ENCODE data around the gene YIF1A.
A peak's percentile ranks its signal among the peaks of the same experiment; 100 is the strongest.
"Not testable (repeated sequence)": the region's sequence is repeated elsewhere in the genome, so short reads cannot be mapped to it uniquely, and the experiment has no call there.

Gene YIF1A

DNA sequence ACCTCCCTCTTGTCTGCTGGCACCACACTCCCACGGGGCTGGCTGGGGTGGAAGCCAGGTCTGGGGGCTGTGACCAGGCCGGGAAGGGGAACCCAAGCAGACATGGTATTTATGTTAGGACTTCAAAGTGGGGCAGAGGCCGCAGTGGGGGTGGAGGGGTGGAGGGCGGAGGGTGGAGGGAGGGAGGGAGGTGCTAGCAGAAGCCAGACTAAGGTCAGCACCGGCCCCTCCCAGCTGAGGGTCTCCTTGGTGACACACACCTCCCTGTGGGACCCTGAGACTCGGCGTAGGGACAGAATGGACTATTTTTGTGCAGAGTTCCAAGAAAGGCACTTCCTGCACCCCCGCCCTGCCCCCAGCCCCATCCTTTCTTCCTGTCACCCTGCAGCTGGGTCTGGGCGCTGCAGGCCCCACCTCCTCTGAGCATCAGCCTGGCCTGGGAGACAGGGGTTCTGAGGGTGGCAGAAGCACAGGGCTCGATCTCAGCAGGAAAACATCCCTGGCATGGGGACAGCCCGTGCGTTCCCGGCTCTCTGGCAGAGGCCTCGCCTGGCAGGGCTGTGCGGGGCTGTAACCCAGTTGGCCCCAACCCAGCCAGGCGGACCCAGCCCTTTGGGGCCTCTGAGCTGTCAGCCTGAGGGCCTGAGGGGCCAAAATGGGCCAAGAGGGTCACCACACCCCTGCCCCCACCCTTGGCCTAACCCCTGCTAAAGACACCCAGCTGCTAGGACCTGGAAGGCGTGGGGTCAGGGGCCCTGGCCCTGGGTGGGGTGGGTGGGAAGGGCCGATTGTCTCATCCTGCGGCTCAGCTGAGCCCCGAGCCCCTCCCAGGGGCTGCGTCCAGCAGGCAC lies 37.5 kb upstream of the YIF1A start:
- DNase-seq (ENCODE audit: low spot score), result no peak

DNA sequence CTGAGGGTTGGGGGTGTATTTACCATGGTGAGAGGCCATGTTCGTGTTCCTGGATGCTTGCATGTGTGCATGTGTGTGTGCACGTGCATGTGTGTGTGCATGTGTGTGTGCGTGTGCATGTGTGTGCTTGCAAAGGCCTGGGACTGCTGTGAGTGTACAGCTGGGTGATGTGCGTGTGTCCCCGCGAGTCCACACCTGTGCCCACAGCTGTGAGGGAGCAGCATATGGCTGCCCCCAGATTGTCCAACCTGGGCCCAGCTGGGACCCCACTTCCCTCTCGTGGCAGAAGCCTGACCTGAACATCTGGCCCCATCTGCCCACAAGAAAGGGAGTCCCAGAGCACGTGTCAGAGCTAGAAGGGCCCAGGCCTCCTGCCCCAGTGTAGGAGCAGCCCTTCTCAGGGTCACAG lies 36.3 kb upstream of the YIF1A start:
- DNase-seq (ENCODE audit: low spot score), result peak; percentile 79

DNA sequence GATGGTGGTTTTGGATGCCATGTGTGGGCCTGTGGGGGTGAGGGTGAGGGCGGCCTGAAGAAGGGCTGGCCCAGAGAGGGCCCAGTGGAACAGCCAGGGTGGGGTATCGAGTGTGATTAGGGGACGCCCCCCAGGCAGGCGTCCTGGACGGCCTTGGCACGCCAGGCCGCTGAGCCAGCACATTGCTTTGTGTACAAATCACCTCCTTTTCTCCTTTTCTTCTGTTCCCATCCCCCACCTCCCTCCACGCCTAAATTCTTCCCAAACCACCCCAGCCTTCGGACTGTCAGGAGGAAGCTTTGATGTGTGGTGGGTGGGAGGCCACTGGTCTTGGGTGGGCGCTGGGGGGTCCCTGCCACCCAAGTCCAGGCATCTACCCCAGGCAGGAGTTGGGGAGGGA lies 35.7 kb upstream of the YIF1A start:
- DNase-seq (ENCODE audit: low spot score), result no peak

DNA sequence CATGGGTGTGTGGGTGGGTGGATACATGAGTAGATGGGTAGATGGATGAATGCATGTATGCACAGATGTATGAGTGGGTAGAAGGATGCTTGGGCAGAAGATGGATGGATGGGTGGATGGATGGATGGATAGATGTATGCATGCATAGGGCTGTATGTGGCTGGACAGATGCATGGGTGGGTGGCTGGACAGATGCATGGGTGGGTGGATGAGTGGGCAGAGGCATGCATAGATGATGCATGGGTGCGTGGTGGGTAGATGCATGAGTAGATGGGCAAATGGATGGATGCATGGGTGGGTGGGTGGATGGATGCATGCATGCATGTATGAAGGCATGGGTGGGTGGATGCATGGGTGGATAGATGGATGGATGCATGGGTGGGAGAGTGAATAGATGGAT lies 34.7 kb upstream of the YIF1A start:
- no peak for DNase-seq (ENCODE audit: low spot score)

DNA sequence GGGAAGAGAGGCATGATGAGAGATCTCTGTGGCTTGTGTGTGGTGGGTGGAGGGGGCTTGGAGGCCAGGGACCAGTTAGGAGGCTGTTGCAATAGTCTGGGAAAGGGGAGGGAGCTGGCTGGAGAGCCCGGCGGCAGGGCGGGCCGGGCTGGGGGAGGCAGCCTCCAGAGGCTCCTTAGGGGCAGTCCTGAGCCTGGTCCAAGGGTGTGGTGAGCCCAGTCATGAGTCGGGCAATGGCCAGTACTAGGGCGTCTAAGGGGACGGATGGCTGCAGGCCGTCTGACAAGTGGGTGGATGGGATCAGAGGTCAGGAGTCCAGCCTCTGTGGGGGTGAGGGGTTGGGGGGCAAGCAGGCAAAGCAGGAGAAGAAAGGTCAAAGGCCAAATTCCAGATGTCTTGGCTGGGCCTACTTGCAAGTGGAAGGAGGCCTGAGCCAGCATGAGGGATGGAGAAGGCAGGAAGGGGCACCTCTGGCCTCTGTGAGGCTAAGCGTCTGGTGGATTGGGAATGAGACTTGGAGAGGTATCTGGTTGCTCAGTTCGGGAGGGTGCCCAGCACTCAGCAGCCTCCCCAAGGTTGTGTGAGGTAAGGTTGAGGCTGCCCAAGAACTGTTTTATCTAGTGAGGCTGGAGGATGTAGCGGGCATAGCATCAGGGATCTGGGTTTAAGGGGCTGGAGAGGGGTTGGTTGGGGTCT lies 33.9 kb upstream of the YIF1A start:
- no peak for DNase-seq (ENCODE audit: low spot score)

DNA sequence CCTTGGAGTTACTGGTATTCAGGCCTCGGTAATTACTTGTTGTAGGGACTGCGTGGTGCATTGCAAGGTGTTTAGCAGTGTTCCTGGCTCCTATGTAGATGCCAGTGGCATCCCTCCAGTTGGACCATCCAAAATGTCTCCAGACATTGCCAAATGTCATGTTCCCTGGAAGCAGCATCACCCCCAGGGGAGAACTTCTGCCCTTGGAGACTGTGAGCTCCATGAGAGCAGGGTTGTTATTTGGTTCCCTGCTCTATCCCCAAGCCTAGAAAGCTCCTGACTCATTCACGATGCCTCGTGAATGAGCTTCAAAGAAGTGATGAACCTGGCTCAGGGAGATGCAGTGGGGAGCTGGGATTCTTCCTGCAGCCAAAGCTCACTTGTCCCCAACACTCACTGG lies 32.7 kb upstream of the YIF1A start:
- no peak for DNase-seq (ENCODE audit: low spot score)

DNA sequence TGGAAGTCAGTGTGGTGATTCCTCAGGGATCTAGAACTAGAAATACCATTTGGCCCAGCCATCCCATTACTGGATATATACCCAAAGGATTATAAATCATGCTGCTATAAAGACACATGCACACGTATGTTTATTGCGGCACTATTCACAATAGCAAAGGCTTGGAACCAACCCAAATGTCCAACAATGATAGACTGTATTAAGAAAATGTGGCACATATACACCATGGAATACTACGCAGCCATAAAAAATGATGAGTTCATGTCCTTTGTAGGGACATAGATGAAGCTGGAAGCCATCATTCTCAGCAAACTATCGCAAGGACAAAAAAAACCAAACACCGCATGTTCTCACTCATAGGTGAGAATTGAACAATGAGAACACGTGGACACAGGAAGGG lies 31.8 kb upstream of the YIF1A start:
- DNase-seq (ENCODE audit: low spot score), result not testable (repeated sequence)

DNA sequence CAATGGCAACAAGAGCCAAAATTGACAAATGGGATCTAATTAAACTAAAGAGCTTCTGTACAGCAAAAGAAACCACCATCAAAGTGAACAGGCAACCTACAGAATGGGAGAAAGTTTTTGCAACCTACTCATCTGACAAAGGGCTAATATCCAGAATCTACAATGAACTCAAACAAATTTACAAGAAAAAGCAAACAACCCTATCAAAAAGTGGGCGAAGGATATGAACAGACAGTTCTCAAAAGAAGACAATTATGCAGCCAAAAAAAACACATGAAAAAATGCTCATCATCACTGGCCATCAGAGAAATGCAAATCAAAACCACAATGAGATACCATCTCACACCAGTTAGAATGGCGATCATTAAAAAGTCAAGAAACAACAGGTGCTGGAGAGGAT lies 31.3 kb upstream of the YIF1A start:
- DNase-seq (ENCODE audit: low spot score), result not testable (repeated sequence)

DNA sequence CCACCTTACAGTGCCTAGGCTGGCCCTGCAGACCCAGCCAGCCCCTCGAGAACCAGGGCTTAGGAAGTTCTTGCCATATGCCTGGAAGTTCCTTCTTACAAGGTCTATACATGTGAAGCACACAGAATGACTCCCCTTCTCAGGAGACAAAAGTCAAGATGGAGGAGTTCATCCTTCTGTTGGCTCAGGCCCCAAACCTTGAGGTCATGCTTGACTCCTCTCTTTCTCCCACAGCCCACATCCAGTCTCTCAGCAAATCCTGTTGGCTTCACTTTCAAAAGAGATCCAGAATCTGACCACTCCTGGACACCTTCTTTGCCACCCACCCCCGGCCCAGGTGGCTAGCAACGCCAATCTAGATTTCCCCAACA lies 29.6 kb upstream of the YIF1A start:
- no peak for DNase-seq (ENCODE audit: low spot score)

DNA sequence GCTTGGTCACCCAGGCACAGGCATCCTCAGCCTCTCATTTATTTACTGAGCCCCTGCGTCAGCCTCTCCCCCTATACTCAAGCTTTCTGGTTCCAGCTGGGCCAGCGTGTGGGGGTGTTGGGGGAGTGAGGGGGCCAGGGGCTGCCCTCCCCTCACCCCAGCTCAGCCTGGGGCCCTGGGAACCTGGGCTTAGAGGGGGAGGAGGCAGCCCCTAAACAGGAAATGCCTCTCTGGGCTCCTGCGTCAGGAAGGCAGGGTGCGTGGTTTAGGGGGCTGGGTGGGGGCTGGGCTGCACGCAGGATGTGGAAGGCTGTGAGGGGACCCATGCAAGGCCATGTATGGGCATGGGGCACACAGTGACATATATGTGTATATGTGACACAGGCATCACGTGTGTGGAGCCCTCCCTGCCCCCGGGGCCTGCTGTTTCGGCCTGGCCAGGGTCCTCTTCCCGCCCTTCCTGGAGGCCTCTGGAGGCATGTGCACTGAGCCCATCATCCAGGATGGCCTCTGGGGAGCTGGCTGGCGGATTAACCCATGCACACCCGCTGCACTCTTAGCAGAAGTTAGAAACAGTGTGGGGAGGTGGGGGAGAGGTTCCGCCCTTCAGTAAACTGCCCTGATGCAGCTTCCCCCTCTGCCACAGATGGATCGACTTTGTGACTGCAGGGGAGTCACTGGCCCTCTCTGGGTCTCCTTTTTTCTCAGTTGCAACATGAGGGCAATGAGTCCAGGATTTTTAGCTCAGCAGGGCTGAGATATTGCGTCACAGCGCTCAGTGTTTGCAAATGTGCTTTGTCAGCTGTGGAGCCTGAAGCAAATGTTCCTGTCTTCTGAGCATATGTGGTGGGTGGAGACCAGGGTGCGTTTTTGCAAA lies 29.0 kb upstream of the YIF1A start:
- peak; percentile 72 for DNase-seq (ENCODE audit: low spot score)

DNA sequence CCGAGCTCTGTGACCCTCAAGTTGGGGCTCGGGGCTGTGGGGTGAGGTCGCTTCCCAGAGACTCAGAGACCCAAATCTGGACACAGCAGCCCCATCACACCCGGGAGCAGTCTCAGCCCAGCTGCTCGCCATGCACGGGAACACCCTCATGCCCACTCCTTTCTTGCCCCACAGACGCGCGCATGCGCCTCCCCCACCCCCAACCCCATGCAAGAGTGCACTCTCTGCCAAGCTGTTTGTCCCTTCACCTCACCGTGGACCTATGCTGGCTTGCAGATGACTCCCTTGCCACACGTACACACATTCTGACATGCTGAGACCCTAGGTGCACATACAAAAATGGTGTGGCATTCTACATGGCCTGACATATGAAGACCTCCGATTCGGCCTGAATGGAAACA lies 28.4 kb upstream of the YIF1A start:
- peak; percentile 70 for DNase-seq (ENCODE audit: low spot score)

DNA sequence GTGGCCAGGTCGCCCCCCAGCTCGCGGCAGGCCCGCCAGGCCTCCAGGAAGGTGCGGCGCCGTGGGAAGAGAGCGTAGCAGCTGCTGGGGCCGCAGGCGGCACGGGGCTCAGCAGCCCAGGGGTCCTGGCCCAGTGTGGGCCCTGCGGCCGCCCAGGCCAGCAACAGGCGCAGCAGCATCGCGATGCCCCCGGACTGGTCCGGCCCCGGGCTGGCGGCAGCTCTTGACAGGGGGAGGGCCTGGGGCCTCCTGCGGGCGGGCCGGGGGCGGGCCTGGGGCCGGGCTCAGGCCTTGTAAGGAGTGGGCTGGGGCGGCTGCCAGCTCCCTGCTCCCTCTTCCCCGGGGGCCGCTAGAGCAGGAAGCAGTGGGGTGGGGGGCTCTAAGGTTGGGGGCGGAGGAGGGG lies 27.9 kb upstream of the YIF1A start, which contains the start of gene CD248:
Gene CD248, minus strand, starts transcription at position 196 of the 403 bp plus-strand sequence. Its CDS starts 17 bp downstream, at position 179.
- DNase-seq (ENCODE audit: low spot score), result no peak

DNA sequence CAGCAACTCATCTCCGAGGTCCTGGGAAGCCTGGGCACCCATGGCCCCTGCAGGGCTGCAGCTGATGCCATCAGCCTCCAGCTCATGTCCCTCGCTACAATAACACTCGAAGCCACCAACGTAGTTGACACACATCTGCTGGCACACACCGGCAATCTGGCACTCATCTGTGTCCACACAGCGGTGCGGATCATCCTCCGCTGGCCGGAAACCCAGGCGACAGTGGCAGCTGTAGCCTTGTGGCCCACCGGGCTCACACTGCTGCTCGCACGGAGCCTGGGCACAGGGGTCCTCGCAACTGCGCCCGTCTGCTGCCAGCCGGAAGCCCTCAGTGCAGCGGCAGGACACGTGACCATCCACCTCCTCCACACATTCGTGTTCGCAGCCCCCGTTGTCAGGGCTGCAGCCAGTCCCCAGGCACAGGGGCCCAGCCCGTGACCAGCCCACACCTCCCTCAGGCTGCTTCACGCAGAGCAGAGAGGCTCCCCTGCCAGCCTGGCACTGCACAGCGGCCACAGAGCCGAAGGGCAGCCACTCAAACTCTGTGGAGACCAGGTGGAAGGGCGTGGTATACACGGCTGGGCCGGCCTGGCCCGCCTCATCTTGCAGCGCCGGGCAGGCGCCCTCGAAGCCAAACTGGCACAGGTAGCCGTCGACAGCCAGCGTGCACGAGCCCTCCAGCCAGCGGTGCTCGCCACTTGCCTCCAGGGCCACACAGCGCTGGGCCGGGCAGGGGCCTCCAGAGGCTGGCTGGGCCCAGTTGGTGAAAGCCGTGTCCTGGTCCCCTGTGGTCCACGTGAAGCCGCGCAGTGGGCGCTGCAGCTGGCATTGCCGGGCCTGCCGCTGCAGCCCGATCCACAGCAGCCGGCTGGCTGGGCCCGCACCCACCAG lies 27.2 kb upstream of the YIF1A start:
- no peak for DNase-seq (ENCODE audit: low spot score)

DNA sequence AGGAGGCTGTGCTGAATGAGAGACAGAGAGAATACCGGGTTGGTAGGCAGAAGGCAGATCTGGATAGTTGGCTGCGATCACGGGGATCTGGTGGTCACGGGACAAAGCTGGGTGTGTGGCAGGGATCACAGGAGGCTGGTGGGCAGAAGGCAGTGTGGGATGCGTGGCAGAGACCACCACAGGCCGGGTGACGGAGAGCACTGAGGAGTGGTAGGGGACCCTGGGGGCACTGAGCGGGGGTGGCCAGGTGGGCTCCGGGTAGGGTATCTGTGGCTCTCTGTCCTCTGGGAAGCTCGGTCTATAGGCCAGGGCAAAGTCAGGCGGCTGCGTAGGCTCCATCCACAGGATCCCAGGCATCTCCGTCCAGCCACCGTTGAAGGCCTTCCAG lies 26.5 kb upstream of the YIF1A start:
- no peak for DNase-seq (ENCODE audit: low spot score)

DNA sequence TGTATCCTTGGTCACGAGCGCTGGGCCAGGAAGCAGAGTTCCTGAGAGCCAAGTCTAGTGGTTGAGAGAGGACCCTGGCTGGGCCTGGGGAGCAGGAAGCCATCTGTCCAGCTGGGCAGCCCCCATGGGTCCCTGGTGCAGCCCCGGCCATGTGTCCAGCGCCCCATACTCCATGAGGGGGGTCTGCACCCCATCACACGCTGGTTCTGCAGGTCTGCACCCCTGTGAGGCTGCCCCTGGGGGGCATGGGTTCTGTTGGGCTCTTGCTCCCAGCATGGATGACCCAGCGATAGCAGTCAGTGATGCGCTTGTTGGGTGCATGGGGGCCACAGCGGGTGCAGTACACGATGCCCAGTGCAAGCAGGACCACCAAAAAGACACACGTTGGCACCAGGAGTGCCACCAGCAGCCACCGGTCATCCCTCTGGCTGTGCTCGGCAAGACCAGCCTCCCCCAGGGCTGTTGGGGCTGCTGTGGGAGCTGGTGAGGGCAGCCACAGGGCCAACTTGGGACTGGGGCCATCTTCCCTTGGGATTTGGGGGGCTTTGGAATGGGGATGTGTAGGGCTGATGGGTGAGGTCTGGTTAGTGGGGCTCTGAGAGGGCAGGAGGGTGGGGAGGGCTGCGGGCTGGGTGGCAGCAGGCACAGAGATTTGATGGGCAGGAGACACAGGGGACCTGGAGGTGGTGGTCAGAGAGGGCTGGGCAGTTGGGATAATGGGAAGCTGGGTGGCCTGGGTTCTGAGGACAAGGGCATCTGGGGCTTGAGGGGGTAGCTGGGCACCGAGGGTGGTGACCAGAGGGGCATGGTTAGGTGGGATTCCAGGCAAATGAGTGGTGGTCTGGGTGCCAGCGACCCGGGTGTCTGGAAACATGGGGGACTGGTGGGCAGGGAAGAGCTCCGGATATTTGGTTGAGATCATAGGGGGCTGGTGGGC lies 25.9 kb upstream of the YIF1A start:
- no peak for DNase-seq (ENCODE audit: low spot score)

DNA sequence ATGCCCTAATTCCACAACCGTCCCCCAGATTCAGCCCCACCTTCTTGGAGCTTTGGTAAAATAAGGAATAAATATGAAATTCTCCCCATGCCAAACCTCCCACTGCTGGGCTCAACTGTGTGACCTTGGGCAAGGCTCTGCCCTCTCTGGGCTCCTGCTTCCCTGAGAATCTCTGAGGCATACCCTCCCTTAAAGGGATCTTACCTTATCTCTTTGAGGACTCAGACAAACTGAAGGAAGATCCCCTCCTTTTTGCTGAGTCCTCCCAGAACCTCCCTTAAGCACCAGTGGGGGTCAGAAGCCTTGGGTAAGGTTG lies 25.2 kb upstream of the YIF1A start:
- no peak for DNase-seq (ENCODE audit: low spot score)

DNA sequence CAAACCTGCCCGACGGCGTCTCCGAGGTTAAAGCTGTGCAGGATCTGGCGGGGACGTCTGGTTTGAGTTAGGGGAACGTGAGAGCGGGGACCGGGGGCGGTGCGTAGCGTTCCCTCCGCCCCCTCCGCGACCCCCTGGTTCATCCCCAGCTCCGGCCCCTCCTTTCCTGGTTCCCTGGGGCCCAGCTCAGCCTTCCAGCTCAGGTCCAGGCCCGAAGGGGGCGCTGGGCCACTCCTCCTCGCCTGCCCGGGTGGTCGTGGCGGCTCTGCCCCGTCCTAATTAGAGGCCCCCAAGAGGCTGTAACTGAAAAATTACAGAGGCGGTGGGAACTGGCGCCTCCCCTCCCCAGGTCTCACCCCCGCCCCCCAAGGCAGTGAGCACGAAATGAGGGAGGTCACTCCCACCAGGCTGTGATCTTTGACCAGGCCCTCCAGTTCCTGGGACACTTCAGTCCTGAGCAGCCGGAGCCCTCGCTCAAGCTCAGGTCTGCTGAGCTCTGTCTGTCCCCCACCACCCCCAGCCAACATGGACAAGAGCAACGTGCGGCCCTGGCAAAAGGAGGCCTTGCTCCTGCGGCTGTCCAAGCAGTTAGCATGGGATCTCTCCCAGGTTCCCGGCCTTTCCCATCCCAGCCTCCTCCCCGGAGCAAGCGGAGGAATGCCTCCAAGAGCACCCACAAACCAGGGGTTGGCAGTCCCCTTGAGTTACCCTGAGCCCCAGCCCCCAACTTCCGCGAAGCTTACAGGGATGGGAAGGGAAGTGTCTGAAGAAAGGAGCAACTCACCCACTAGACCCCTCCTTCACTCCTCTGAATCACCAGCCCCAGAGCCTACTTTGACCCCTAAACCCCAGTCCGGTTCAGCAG lies 24.6 kb upstream of the YIF1A start:
- no peak for DNase-seq (ENCODE audit: low spot score)

DNA sequence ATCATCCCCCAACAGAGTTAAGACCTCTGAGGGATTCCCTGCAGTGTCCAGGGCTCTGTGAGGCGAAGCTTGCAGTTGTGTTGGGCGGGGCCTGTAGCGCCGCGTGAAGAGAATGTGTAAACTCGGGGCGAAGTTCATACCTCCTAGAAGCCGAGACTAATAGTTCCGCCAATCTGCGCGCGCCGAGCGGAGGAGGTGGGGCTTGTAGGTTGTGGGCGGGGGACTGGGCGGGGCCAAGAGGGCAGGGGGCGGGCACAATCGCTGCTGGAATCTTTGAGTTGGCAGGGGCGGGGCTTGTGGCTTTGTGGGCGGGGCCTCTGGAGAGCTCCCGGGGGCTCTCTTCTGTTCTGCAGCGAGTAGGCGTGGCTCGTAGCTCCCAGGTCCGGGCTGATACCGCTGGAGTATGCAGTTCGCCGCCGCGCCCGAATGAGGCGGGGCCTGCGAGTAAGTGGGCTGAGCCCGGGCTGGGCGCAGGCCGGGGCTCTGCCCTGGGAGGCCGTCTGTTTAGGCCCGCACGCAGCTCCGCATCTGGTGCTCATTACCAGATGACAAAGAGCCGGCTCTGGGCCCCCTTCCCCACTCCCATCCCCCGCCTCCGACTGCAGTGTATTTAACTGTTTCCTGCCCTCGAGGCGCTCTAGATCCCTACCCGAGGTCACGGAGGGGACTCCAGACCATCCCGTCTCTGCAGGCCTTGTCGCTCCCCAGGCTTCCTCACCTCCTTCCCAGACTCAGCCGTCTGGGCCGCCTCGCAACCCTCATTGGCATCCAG lies 23.8 kb upstream of the YIF1A start:
- peak; percentile 98 for DNase-seq (ENCODE audit: low spot score)
